Rectal smooth muscle tissue (tissue), 1 donor: ENCODE measurements around the gene VEPH1.

ENCODE experiments used
- H3K27ac ChIP-seq: one replicate; pipeline ENCODE4 v1.7.0; 2013; ENCODE audit warnings: low read depth, low read length, inconsistent platforms
- H3K27me3 ChIP-seq: one replicate; pipeline ENCODE4 v1.7.0; 2013; ENCODE audit warnings: low read length; ENCODE audit not compliant: control insufficient read depth, insufficient read depth
- H3K36me3 ChIP-seq: one replicate; pipeline ENCODE4 v1.7.0; 2013; ENCODE audit warnings: low read length; ENCODE audit not compliant: control insufficient read depth, insufficient read depth
- H3K4me1 ChIP-seq: one replicate; pipeline ENCODE4 v1.7.0; 2013; ENCODE audit warnings: low read length; ENCODE audit not compliant: control insufficient read depth, insufficient read depth
- H3K4me3 ChIP-seq: one replicate; pipeline ENCODE4 v1.7.0; 2013; ENCODE audit warnings: low read length
- H3K9ac ChIP-seq: one replicate; pipeline ENCODE4 v1.7.0; 2013; ENCODE audit warnings: low read length

Gene VEPH1

GRCh38 chr3:157239082-157239704, 264.0 kb downstream of the VEPH1 start:
- H3K27ac ChIP-seq = peak overlapping the region; percentile 8

DNA sequence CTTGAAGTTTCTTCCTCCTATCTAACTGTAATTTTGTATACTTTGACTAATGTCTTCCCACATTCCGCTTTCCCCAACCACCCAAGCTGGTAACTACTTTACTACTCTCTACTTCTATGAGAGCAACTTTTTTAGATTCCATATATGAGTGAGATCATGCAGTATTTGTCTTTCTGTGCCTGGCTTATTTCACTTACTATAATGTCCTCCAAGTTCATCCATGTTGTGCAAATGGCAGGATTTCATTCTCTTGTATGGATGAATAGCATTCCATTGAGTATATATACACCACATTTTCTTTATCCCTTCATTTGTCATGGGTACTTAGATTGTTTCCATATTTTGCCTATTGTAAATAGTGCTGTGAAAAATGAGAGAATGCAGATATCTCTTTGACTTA, 264.8 kb downstream of the VEPH1 start:
- peaks cover 10% of the 10 kb centered on the region for H3K4me1 ChIP-seq
- no peak overlapping the region for H3K9ac ChIP-seq
- peak overlapping the region; percentile 47 for H3K27ac ChIP-seq
- H3K27me3 ChIP-seq = no peaks in the 10 kb centered on the region
- H3K36me3 ChIP-seq = no peaks in the 10 kb centered on the region
- no peak overlapping the region for H3K4me3 ChIP-seq

More at GRCh38 chr3:157239082-157239704, 264.0 kb downstream of the VEPH1 start:
- Histone ChIP-seq H3K27me3 (no peaks in the 10 kb centered on the region), H3K4me3 (no peak overlapping the region), H3K4me1 (peaks cover 10% of the 10 kb centered on the region), H3K9ac (no peak overlapping the region), H3K36me3 (no peaks in the 10 kb centered on the region)

- peaks cover 10% of the 10 kb centered on the region for H3K4me1 ChIP-seq
- H3K4me3 ChIP-seq = no peak overlapping the region
- no peaks in the 10 kb centered on the region for H3K36me3 ChIP-seq
- H3K27ac ChIP-seq = peak overlapping the region; percentile 47
- H3K9ac ChIP-seq = no peak overlapping the region
- no peaks in the 10 kb centered on the region for H3K27me3 ChIP-seq
These were observed 265.3 kb downstream of the VEPH1 start for GRCh38 chr3:157237886-157238285.

- Histone ChIP-seq H3K9ac (no peak overlapping the region), H3K36me3 (no peaks in the 10 kb centered on the region), H3K27ac (no peak overlapping the region), H3K27me3 (no peaks in the 10 kb centered on the region), H3K4me3 (no peak overlapping the region), H3K4me1 (peaks cover 10% of the 10 kb centered on the region)
These were observed 267.9 kb downstream of the VEPH1 start for GRCh38 chr3:157235291-157235690.

GRCh38 chr3:157233923-157234322, 269.3 kb downstream of the VEPH1 start:
- Histone ChIP-seq H3K36me3 (no peaks in the 10 kb centered on the region), H3K9ac (no peak overlapping the region), H3K27me3 (no peaks in the 10 kb centered on the region), H3K4me3 (no peak overlapping the region), H3K4me1 (peaks cover 10% of the 10 kb centered on the region), H3K27ac (no peak overlapping the region)

DNA sequence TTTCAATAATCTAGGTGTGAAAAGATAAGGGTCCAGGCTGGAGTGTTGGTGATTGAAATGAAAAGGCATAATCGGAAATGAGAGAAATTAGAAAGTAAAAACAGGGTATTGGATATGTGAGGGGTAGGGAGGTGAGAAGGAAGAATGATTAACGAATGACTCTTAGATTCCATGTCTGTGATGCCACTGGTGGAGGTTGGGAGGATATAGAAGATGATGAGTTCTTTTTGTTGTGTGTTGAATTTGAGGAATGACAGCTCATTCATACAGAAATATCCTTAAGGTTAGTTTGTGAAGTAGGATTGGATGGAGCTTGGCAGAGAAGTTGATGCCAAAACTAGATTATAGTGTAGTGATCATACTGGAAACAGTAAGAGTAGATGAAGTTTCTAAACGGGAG, 271.1 kb downstream of the VEPH1 start:
- Histone ChIP-seq H3K4me1 (peaks cover 3% of the 10 kb centered on the region), H3K36me3 (no peaks in the 10 kb centered on the region), H3K27me3 (no peaks in the 10 kb centered on the region), H3K4me3 (no peak overlapping the region), H3K27ac (no peak overlapping the region), H3K9ac (no peak overlapping the region)

DNA sequence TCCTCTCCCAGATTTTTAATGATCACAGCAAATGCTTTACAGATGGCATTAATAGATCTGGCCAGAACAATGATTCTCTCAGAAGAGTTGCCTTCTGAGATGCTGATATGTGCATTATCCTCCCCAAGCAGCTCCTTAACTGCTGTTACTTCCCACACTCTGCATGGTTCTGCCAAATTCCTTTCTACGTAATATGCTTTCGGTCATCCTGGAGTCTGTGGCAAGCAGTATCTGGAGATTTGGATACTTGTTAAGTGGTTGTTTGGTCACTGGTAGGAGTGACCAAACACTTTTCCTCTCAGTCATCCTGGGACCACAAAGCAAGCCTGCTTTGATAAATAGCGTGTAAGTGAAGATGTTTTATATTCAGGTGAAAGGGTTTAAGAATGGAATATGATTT, 272.1 kb downstream of the VEPH1 start:
- Histone ChIP-seq H3K36me3 (no peaks in the 10 kb centered on the region), H3K4me1 (no peaks in the 10 kb centered on the region), H3K27me3 (no peaks in the 10 kb centered on the region), H3K9ac (no peak overlapping the region), H3K4me3 (no peak overlapping the region), H3K27ac (no peak overlapping the region)

GRCh38 chr3:157226173-157226847, 276.9 kb downstream of the VEPH1 start:
- no peak overlapping the region for H3K9ac ChIP-seq
- H3K4me3 ChIP-seq = no peak overlapping the region
- no peaks in the 10 kb centered on the region for H3K36me3 ChIP-seq
- H3K27me3 ChIP-seq = no peaks in the 10 kb centered on the region
- H3K27ac ChIP-seq = no peak overlapping the region
- H3K4me1 ChIP-seq = no peaks in the 10 kb centered on the region

DNA sequence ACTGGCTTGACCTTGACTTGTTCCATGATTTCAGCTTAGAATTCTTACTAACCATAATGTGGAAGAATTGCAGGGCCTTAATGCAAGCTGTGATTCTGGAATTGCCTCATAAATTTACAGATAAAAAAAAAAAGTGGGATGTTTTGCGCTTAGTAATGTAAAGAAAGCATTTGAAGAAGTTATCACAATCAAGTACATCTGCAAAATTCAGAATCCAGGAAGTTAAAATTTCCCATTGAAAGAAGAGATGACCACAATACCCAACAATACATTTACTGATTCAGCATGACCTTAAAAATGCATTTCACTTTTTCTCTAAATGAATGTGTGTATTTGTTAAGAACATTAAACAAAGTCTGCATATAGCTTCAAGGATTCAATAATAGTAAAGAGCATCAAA, 278.2 kb downstream of the VEPH1 start:
- H3K36me3 ChIP-seq = no peaks in the 10 kb centered on the region
- no peak overlapping the region for H3K4me3 ChIP-seq
- no peaks in the 10 kb centered on the region for H3K27me3 ChIP-seq
- H3K9ac ChIP-seq = no peak overlapping the region
- H3K27ac ChIP-seq = no peak overlapping the region
- no peaks in the 10 kb centered on the region for H3K4me1 ChIP-seq

DNA sequence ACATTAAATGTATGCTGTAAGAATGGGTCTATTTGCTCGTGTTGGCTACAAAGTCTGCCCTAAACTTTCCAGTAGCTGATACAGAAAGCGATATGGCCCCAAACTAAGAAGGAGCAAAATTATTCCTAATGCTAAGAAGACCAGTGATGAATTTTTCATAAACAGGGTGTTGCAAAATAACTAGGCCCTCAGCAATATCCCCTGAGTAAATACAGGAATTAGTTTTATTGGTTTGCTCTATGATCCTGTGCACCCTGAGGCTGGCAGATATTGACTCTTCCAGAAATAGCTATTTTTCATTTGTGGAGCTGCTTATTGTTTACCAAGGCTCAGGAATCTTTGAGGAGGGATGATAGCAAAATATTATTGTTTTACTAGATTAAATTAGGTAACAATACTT, 282.3 kb downstream of the VEPH1 start:
- H3K9ac ChIP-seq = no peak overlapping the region
- no peaks in the 10 kb centered on the region for H3K27me3 ChIP-seq
- H3K27ac ChIP-seq = no peak overlapping the region
- H3K4me1 ChIP-seq = no peaks in the 10 kb centered on the region
- H3K36me3 ChIP-seq = no peaks in the 10 kb centered on the region
- no peak overlapping the region for H3K4me3 ChIP-seq

DNA sequence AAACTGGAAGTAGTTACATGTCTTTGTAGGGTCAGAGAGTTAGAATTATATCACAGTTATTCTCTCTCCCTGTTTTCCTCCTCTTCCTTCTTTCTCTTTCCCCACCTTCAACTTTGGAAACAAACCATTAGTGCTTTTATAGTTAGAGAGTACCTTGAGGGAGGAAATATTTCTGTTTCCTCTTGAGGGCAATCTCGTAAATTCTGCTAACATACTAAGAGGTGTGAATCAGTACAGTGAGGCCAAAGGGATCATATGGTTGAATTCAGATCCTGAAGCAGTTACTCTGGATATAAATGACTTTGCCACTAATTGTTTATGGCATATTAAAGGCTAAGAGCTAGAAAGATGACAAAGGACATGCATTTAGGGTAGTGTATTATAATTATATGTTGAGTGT, 283.0 kb downstream of the VEPH1 start:
- Histone ChIP-seq H3K4me1 (no peaks in the 10 kb centered on the region), H3K27ac (no peak overlapping the region), H3K9ac (no peak overlapping the region), H3K36me3 (no peaks in the 10 kb centered on the region), H3K27me3 (no peaks in the 10 kb centered on the region), H3K4me3 (no peak overlapping the region)

- H3K4me1 ChIP-seq = no peaks in the 10 kb centered on the region
- H3K27me3 ChIP-seq = no peaks in the 10 kb centered on the region
- H3K36me3 ChIP-seq = no peaks in the 10 kb centered on the region
- H3K4me3 ChIP-seq = no peak overlapping the region
- no peak overlapping the region for H3K9ac ChIP-seq
- no peak overlapping the region for H3K27ac ChIP-seq
These were observed 284.0 kb downstream of the VEPH1 start for GRCh38 chr3:157219215-157219614.
